ENCODE measurements around the gene TNFAIP3. TPM values are rescaled to one million over a fixed set of nuclear protein-coding genes. Genes with fewer than 3 reads are reported as not detected.

The TNFAIP3 gene
- total RNA-seq (2014; rRNA removed; shearing (Covaris generic)): 1.2 and 1.7 TPM in 2 replicates

DNA sequence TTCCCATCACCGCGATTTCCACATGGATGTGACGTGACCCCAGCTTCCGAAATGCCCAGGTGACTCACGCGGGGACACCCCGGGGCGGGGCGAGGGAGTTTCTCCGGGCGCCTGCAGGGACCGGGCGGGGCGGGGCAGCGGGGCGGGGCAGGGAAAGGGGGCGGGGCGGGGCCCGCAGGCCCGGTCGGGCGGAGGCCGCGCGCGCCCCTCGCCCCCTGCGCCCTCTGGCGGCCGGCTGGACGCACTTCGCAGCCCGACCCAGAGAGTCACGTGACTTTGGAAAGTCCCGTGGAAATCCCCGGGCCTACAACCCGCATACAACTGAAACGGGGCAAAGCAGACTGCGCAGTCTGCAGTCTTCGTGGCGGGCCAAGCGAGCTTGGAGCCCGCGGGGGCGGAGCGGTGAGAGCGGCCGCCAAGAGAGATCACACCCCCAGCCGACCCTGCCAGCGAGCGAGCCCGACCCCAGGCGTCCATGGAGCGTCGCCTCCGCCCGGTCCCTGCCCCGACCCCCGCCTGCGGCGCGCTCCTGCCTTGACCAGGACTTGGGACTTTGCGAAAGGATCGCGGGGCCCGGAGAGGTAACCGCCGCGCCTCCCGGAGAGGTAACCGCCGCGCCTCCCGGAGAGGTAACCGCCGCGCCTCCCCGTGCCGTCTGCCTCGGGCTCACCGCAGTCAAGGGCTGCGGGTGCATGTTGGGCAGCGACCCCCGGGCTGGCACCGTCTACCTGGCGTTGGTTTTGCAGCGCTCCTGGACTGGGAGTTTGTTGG lies at the start of gene TNFAIP3:
TSS of gene TNFAIP3 (plus strand) at position 346 of the 771 bp plus-strand sequence. CDS start 3,969 bp downstream, outside the sequence.
- Histone ChIP-seq H3K27me3 (ENCODE audit: control insufficient read depth, insufficient read depth, low read length) (peaks cover 19% of the 10 kb centered on the region), H3K4me3 (ENCODE audit: insufficient read depth, low read depth, low read length) (peak within 1 kb of the TSS; percentile 65), H3K36me3 (replicated peaks; ENCODE audit: control insufficient read depth, insufficient read depth, low read length) (no peaks in the 10 kb centered on the region)
- peak; percentile 97 for DNase-seq

DNA sequence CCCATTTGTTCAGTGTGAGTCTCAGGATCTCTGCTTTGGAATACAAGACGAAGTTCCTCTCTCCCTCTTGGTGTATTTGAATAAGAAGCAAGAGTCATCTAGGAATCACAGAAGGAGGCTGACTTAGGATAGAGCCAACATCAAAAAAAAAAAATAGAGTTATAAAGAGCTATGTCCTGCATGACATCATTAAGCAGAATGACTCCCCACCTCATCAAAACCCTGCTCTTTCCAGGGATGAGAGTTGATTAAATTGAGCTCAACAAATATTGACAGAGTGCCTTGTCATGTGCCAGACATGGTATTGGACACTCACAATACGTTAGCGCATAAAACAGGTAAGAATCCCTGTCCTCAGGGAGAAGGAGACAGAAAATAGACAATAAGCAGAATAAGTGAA lies 48.6 kb upstream of the TNFAIP3 start:
- no peaks in the 10 kb centered on the region for H3K36me3 ChIP-seq (replicated peaks; ENCODE audit: control insufficient read depth, insufficient read depth, low read length)
- no peak for DNase-seq
- no peaks in the 10 kb centered on the region for H3K27me3 ChIP-seq (ENCODE audit: control insufficient read depth, insufficient read depth, low read length)
- H3K4me3 ChIP-seq (ENCODE audit: insufficient read depth, low read depth, low read length): no peak overlapping the region

DNA sequence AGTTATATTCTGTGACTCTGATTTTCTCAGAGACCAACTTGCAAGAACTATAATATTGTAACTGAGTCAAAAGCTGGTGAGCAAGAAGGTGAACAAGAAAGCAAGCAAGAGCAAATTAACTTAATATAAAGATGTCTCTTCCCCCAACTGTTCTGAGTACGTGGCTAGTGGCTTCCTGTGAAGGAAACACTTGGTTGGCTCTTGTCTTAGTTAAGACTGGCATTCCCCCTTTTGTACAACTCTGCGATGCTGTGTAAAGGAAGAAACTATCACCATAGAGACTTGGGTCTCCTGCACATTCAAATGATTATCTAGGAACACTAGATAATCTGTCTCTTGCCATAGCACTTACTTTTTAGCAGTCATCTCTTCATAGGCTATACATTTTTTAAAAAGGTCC lies 47.3 kb upstream of the TNFAIP3 start:
- no peaks in the 10 kb centered on the region for H3K36me3 ChIP-seq (replicated peaks; ENCODE audit: control insufficient read depth, insufficient read depth, low read length)
- no peak for DNase-seq
- H3K27me3 ChIP-seq (ENCODE audit: control insufficient read depth, insufficient read depth, low read length): no peaks in the 10 kb centered on the region
- H3K4me3 ChIP-seq (ENCODE audit: insufficient read depth, low read depth, low read length): no peak overlapping the region

DNA sequence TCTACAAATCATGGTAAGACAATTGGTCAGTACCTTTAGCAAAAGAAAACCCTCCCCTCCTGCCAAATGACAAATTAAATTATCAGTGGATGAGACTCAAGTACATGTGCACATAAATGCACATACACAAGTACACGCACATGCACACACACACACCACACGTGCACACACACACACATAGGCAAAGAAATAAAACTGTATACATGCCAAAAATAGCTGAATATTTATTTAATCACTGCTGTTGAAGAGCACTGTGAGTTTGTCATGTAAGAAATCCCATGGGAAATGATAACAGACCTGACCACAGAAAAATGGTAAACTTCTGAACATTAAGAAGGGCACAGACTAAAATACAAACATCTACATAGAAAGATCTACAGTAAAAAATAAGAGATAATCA lies 46.6 kb upstream of the TNFAIP3 start:
- no peak overlapping the region for H3K4me3 ChIP-seq (ENCODE audit: insufficient read depth, low read depth, low read length)
- DNase-seq: no peak
- no peaks in the 10 kb centered on the region for H3K36me3 ChIP-seq (replicated peaks; ENCODE audit: control insufficient read depth, insufficient read depth, low read length)
- no peaks in the 10 kb centered on the region for H3K27me3 ChIP-seq (ENCODE audit: control insufficient read depth, insufficient read depth, low read length)

DNA sequence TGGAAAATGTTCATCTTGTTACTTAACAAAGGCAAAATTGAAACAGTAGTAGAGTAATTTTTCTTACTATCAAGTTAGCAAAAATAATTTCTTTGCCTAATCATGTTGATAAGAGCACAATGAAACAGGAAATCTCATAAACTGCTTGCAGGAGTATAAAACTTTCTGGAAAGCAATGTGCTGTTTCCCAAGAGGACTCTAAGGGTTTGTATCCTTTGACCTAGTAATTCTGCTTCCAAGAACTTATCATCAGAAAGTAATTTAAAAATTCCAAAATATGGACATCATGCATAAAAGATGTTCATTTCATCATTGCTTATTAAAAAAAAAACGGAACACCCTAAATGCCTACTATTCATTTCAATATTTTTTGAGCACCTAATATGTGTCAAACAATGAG lies 46.1 kb upstream of the TNFAIP3 start:
- H3K36me3 ChIP-seq (replicated peaks; ENCODE audit: control insufficient read depth, insufficient read depth, low read length): no peaks in the 10 kb centered on the region
- no peak for DNase-seq
- H3K27me3 ChIP-seq (ENCODE audit: control insufficient read depth, insufficient read depth, low read length): no peaks in the 10 kb centered on the region
- H3K4me3 ChIP-seq (ENCODE audit: insufficient read depth, low read depth, low read length): no peak overlapping the region

DNA sequence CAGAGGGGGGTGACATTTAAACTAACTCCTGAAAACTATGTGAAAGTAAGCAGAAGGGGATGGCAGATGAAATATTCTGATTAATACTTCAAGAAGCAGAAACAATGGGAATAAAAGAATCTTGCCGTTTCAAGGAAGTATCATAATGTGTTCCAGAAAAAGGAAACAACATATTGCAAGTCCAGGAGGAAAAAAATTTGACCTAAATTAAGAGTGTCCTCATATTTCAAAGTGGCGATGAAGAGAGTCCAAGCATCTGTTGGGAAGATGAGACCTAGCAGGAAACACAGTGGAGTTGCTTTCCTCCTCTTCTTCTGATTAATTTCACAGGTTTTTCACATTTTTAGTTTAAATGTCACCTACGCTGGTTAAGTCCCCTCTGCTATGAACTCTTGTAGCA lies 45.6 kb upstream of the TNFAIP3 start:
- DNase-seq: no peak
- Histone ChIP-seq H3K36me3 (replicated peaks; ENCODE audit: control insufficient read depth, insufficient read depth, low read length) (no peaks in the 10 kb centered on the region), H3K27me3 (ENCODE audit: control insufficient read depth, insufficient read depth, low read length) (no peaks in the 10 kb centered on the region), H3K4me3 (ENCODE audit: insufficient read depth, low read depth, low read length) (no peak overlapping the region)

DNA sequence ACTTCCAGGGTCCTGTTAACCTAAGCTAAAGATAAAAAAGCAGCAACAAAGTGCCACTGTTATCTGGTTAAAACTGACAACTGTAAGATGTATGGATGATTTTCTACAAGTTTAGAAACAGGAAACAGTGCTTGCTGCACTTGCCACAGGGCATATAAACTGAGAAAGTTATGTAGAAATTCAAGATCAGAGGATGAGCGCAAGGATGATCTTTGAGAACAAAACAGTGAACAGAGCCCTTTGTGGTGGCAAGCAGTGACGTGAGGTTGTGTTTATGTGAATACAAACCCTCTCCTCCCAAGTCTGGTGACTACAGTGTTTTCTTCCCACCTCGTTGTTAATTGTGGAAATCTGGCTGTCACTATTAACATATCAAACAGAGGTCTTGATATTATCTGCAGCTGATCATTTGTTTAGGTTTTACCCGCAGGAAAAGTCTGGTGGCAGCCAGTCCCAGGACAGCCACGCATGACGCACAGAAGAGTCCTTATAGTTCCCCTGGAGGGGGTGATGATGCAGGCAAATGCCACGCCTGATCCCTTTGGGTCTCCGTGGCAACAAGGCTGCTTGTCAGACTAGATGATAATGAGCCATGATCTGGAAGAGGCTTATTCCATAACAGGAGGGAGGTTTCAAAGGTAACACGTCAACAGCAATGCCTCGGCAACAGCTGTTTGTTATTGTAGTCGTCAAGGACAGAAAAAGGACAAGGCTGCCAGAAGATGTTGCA lies 43.1 kb upstream of the TNFAIP3 start:
- H3K4me3 ChIP-seq (ENCODE audit: insufficient read depth, low read depth, low read length): no peak overlapping the region
- no peaks in the 10 kb centered on the region for H3K27me3 ChIP-seq (ENCODE audit: control insufficient read depth, insufficient read depth, low read length)
- no peak for DNase-seq
- H3K36me3 ChIP-seq (replicated peaks; ENCODE audit: control insufficient read depth, insufficient read depth, low read length): no peaks in the 10 kb centered on the region

DNA sequence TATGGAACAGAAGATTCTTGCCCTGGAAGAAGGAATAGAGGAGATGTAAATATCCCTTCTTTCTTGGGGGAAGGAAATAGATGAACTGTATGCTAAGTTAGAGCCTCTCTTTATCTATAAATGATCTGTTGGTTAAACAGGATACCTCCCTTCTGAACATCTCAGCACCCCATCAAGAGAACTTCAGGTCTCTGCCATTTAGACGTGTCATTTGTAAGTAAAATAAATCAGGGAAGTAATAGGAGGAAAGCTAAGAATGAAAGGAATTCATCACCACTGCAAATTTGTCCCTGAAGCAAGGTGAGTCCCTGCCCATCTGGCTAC lies 42.5 kb upstream of the TNFAIP3 start:
- H3K4me3 ChIP-seq (ENCODE audit: insufficient read depth, low read depth, low read length): no peak overlapping the region
- no peak for DNase-seq
- no peaks in the 10 kb centered on the region for H3K36me3 ChIP-seq (replicated peaks; ENCODE audit: control insufficient read depth, insufficient read depth, low read length)
- H3K27me3 ChIP-seq (ENCODE audit: control insufficient read depth, insufficient read depth, low read length): no peaks in the 10 kb centered on the region

DNA sequence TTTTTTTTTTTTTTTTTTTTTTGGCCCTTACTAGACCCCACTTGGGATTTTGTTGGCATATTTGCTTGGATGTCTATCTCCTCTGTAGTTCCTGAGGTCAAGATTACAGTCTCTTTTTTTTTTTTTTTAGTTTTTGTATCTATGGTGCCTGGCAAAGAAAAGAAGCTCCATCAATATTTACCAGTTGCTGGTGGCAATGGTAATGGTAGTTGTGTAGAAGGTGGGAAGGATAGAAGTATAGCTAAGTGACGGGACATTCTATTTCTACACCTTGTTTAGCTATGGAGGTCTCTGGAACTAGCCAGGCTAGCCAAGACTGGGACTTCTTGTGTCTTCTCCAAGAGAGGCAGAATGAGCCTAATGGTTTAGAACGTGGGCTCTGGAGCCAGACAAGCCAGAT lies 42.2 kb upstream of the TNFAIP3 start:
- Histone ChIP-seq H3K27me3 (ENCODE audit: control insufficient read depth, insufficient read depth, low read length) (no peaks in the 10 kb centered on the region), H3K36me3 (replicated peaks; ENCODE audit: control insufficient read depth, insufficient read depth, low read length) (no peaks in the 10 kb centered on the region), H3K4me3 (ENCODE audit: insufficient read depth, low read depth, low read length) (no peak overlapping the region)
- DNase-seq: no peak

DNA sequence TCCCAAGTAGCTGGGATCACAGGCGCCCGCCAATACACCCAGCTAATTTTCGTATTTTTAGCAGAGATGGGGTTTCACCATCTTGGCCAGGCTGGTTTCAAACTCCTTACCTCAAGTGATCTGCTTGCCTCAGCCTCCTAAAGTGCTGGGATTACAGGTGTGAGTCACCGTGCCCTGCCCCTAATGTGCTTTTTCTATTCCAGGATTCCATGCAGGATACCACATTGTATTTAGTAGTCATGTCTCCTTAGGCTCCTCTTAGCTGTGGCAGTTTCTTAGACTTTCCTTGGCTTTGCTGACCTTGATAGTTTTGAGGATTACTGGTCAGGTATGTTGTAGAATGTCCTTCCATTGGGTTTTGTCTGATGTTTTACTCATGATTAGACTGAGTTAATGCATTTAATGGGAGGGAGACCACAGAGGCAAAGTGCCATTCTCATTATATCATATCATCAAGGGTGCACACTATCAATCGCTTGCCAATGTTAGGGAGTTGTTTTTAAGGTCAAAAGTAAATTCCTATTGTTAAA lies 39.6 kb upstream of the TNFAIP3 start:
- H3K27me3 ChIP-seq (ENCODE audit: control insufficient read depth, insufficient read depth, low read length): no peaks in the 10 kb centered on the region
- no peak overlapping the region for H3K4me3 ChIP-seq (ENCODE audit: insufficient read depth, low read depth, low read length)
- no peaks in the 10 kb centered on the region for H3K36me3 ChIP-seq (replicated peaks; ENCODE audit: control insufficient read depth, insufficient read depth, low read length)
- no peak for DNase-seq

DNA sequence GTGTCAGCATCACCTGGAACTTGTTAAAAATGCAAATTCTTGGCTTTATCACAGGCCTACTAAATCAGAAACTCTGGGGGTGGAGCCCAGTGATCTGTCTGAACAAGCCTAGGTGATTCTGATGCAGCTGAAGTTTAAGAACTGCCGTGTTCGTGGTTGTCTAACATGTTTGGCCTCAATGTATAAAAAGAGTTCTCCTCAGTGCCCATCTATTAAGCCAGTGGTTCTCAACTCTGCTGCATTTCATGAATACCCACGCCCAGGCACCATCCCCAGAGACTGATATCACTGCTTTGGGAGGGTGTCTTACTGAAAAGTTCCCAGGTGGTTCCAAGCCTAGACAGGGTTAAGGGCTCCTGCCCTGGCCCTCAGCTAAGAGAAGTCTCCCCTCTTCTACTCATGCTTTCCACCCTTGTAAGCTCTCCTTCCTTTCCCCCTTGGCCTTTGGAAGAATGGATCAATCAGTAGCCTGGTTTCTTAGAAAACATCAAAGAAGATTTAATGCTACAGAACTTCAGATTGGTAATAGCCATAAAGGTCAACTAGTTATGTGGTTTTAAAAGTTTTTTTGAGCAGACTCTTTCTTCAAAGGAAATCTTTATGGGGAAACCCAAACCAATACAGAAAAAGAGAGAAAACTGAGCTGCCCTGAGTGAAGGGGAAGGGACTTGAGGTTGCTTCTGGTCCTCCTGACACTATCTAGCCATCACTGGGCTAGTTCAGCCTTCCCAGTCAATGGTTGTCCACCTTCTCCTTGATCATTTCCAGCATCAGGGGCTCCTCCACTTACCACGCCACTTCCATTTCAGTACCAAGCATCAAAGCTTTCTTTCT lies 38.9 kb upstream of the TNFAIP3 start:
- Histone ChIP-seq H3K27me3 (ENCODE audit: control insufficient read depth, insufficient read depth, low read length) (no peaks in the 10 kb centered on the region), H3K4me3 (ENCODE audit: insufficient read depth, low read depth, low read length) (no peak overlapping the region), H3K36me3 (replicated peaks; ENCODE audit: control insufficient read depth, insufficient read depth, low read length) (no peaks in the 10 kb centered on the region)
- DNase-seq: no peak

DNA sequence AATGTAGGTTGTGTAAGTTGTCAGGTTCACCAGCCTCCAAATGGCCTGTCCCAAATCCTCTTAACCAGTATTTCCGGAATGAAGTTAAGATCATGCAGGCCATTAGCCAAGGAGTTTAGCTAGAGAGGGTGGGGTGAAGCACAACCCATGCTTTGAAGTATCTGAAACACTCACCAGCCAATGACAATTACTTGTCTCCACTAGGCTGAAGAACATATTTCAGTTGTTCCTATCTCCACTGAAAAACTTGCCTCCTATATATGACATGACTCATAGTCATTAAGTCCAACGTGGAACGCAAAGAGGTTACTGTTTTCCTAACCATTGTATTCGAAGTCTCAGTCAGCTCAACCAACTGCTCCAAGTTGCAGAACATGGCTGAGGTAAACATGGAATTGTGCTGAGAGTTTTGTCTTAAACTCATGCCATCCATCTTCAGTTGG lies 37.4 kb upstream of the TNFAIP3 start:
- Histone ChIP-seq H3K27me3 (ENCODE audit: control insufficient read depth, insufficient read depth, low read length) (no peaks in the 10 kb centered on the region), H3K36me3 (replicated peaks; ENCODE audit: control insufficient read depth, insufficient read depth, low read length) (no peaks in the 10 kb centered on the region), H3K4me3 (ENCODE audit: insufficient read depth, low read depth, low read length) (no peak overlapping the region)
- no peak for DNase-seq

DNA sequence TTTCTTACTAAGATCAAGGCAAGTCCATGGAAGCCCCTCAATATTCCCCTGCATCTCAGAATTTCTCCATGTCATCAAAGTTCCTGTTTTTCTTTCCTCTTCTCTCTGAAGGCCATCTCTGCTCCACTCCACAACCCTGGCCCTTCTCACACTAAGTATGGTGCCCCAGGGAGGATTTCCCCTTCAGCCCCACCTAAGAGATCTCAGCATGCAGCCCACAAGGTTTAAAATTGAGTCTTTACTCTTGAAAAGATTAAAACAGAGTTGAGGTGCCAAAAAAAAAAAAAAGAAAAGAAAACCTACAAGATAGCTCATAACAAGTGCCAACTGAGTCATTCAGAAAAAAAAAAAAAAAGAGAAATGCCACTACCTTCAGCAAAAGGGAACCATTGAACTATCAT lies 36.5 kb upstream of the TNFAIP3 start:
- no peaks in the 10 kb centered on the region for H3K27me3 ChIP-seq (ENCODE audit: control insufficient read depth, insufficient read depth, low read length)
- DNase-seq: no peak
- H3K36me3 ChIP-seq (replicated peaks; ENCODE audit: control insufficient read depth, insufficient read depth, low read length): no peaks in the 10 kb centered on the region
- no peak overlapping the region for H3K4me3 ChIP-seq (ENCODE audit: insufficient read depth, low read depth, low read length)

DNA sequence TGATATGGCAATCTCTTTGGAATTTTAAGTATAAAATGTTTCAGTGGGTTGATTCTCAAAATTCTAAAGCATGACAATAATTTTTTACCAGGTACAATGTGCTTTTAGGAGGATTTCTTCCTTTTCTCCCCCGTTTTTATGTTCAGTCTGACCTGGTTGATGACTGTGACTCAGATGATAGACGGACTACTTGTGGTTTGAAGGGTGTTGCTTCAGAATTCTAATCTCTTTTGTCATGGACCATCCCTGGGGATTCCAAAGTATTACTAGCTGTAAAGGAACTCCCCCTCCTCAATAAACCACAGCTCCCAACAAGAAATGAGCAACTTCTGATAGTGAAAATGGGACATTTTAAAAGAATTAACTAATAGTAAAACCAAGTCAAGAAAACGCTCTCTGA lies 34.9 kb upstream of the TNFAIP3 start:
- Histone ChIP-seq H3K27me3 (ENCODE audit: control insufficient read depth, insufficient read depth, low read length) (no peaks in the 10 kb centered on the region), H3K36me3 (replicated peaks; ENCODE audit: control insufficient read depth, insufficient read depth, low read length) (no peaks in the 10 kb centered on the region), H3K4me3 (ENCODE audit: insufficient read depth, low read depth, low read length) (no peak overlapping the region)
- no peak for DNase-seq

Data from H7 (cell line).